Endothelial cell of hepatic sinusoid (primary cell): ENCODE data around the gene SLX9.

Source experiments
- in situ Hi-C: cut with HindIII; loops from 2 replicates; pipeline ENCODE4 v1.10.0; 2017; ENCODE audit warnings: low sequenced_read_pairs

The SLX9 gene

DNA sequence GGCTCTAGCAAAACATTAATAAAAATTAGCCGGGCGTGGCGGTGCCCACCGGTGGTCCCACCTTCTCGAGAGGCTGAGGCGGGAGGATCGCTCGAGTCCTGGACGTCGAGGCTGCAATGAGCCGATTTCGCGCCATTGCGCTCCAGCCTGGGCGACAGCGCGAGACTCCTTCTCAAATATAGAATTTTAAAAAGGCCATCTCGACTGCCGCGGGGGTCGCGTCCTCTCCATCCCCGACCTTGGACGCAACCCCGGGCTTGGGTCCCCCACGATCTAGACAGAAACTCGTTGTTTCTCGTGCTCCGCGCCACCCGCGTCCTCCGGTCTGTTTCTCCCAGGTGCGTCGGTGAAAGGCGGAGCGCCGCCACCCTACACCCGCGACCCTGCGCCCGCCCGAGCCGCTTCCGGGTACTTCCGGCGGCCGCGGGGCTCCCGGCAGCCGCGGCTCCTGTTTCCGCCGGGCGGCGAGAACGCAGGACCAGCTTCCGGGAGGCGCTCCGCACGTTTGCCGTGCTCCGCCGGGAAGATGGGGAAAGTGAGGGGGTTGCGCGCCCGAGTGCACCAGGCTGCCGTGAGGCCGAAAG, at the start of gene SLX9:
Gene SLX9 (plus strand): TSS at position 498 of the 584 bp plus-strand sequence. CDS start 29 bp downstream, at position 527.
- in situ Hi-C loops = loop anchor here (10.0 kb wide), 2 partner anchors 135 to 155 kb away; partner anchors contain the start of gene UBE2G2

- in situ Hi-C loops = no loop called here
Observed at GRCh38 chr21:44890338-44890931, 49.4 kb upstream of the SLX9 start.

DNA sequence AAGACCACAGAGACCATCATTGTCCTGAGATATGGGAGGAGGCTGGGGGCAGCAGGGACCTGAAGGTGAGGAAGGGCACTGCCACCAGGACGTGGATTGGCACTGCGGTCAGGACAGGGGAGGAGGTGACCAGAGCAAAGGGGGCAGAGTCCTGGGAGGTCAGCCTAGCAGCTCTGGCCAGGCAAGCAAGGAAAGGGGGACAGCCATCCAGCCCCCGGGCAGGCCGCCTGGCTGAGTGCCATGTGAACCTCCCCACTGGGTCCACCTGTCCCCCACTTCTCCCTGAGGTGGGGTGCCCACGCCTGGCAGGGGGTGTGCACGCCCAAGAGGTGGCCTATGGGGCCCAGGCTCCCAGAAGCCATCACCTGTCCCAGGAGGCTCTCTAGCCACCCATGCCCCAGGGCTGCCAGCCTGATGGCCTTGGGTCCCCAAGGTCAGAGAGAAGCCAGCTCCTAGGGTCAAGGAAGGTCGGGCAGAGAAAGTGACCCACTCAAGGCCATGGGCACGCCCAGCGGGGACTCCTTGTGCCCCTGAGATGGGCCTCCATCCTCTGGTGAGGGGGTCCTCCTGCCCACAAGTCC, 48.8 kb upstream of the SLX9 start:
- in situ Hi-C loops = no loop called here

- in situ Hi-C loops = no loop called here
Observed at GRCh38 chr21:44891631-44892031, 48.2 kb upstream of the SLX9 start.

DNA sequence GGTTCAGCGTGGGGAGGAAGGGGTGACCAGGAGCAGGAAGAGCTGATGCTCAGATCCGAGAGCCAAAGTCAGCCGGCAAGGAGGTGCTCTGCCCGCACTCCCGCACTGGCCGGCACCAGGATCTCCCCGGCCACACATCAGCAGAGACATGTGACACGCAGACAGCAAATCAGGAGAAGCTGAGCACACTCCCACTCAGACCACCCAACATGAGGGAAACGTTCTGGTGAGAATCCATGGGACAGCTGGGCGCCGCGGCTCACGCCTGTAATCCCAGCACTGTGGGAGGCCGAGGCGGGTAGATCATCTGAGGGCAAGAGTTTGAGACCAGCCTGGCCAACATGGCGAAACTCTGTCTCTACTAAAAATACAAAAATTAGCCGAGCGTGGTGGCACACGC, 47.7 kb upstream of the SLX9 start:
- in situ Hi-C loops = no loop called here

DNA sequence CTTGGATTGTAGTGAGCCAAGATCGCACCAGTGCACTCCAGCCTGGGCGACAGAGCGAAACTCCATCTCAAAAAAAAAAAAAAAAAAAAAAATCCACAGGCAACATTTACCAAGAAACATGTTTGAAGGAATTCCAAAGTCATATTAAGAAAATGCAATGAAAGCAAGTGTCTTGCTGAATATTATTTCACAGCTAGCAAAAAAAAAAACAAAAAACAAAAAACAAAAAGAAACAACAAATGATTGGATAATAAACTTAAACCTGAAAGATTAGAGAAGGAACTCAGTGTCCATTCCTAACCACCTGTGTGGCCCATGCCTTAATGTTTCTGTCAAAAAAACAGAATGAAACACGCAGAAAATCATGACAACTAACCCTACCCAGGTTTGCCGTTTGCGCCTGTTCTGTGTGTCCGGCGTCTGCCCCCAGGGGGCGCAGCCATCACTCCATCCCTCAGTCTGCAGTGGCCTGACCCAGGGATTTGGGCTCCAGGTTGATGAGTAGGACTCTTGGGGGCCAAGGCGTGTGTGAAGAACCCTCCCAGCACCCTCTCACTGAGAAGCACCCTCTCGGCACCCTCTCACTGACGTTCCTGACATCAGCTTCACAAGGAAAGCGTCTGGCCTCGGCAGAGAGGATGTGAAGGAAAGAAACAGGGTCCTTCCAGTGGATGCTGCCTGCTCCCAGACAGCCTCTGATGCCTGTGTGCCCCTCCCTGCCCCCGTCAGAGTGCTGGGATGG, 47.1 kb upstream of the SLX9 start:
- in situ Hi-C loops = no loop called here

GRCh38 chr21:44893278-44893556, 46.6 kb upstream of the SLX9 start:
- in situ Hi-C loops = no loop called here

- in situ Hi-C loops = no loop called here
Observed at GRCh38 chr21:44893948-44894656, 45.7 kb upstream of the SLX9 start.

DNA sequence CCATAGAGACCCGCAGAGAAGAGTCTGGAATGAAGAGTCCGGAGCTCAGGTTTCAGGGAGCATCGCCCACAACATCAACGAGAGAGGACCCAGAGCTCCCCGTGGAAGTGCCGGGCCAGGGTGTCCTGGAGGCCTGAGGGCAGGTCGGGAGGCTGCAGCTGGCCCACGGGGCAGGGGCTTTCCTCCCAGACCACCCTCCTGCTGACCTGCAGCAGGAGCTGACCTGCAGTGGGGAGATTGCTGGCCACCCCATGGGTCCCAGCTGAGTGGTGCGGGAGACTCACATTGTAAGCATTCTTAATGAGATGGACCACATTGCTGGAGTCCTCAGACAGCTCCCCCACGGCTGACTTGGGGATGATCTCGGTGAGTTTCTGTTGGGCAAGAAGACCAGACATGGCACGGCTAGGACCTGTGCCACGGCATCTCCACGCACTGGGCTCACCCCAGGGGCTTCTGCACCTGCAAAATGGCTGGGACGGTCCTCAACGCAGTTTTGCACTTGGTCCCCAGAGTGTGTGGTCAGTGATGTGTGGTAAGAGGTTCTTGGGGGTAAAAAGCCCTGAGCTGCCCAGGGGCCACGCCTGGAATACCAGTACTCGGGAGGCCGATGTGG, 45.0 kb upstream of the SLX9 start:
- in situ Hi-C loops = no loop called here

DNA sequence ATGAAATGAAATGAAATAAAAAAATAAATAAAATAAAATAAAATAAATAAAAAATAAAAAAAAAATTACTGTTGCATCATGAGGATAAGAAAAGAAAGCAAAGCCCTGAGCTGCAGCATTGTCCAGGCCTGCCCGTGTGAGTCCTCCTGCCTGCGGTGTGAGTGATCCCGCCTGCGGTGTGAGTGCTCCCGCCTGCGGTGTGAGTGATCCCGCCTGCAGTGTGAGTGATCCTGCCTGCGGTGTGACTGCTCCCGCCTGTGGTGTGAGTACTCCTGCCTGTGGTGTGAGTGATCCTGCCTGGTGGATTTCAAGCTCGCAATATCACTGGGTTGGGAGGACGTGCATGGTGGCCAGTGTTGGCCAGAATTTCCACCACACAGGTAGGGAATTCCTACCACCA, 44.0 kb upstream of the SLX9 start:
- in situ Hi-C loops = no loop called here

DNA sequence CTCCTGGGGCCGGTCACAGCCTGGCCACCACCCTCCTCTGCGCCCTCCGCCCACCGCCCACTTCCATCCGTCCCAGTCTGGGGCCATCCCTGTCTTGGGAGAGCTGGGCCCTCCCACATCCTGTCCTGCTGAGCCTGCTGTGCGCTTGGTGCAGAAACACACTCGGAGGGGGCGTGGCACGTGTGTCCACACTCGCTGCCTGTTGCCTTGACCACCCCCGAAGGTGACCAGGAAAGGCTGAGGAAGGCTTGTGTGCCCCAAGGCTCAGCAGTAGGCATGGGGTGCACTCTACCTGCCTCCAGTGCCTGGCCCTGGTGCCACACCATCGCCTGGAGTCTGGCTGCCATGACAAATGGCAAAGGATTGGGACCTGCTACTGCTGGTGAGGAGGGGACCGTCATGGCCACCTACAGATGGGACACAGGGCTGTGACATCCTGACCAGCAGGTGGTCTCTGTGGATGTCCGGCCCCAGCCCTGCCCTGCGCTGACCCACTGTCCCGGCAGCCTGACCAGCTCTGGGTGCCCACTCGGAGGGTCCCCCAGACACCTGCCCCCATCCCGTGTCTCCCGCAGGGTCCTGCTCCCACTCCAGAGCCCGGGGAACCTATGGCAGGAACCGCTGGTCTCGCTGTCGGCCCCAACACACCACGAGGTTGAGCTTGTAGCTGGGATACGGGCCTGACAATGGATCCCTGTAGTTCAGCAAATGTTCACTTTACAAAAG, 43.1 kb upstream of the SLX9 start:
- in situ Hi-C loops = no loop called here

DNA sequence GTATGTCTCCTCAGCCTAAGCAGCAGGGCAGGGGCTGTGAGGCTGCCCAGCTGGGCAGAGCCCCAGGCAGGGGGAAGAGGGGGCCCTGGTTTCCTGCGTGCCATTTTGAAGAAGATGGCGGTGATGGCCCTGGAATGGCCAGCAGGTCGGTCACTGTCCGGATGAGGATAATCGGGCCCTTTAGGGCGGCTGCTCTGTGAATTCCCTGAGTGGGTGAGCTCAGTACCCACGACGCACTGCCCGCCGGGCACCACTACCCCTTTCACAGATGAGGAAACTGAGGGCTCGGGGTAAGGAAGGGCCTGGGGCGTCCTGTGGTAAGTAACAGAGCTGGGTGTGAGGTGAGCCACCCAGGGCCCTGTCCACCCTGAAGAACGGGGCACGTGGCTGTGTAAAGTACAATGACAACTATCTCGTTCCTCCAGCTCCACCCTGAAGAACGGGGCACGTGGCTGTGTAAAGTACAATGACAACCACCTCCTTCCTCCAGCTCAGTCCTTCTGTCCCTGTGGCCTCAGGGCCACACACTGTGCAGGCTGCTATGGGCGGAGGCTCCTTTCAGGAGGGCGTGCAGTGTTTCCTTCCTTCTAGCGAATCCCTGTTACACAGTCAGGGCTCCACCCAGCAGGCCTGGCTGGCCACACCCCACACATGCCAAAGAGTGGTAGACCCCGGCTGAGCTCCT, 42.4 kb upstream of the SLX9 start:
- in situ Hi-C loops = no loop called here

DNA sequence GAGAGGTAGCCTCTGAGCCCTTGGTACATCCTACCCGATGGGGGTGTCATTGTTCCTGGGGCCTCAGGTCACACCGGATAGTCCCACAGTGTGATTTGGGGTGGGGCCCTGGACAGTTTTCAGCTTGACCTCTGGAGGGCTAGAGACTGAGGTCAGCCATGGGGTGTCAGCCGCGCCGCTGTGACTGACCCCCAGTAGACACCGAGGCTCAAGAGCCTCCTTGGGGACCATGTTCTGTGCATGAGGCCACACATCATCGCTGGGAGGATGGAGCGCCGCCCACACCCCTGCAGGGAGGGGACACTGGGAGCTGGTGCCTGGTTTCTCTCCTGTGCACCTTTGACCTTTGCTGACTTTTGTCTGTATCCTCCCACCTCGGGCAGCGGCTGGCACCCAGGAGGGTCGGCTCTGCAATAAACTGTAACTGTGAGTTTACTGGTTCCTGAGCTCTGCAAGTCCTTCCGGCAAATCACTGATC, 41.8 kb upstream of the SLX9 start:
- in situ Hi-C loops = no loop called here

GRCh38 chr21:44898851-44899767, 40.7 kb upstream of the SLX9 start:
- in situ Hi-C loops = no loop called here

DNA sequence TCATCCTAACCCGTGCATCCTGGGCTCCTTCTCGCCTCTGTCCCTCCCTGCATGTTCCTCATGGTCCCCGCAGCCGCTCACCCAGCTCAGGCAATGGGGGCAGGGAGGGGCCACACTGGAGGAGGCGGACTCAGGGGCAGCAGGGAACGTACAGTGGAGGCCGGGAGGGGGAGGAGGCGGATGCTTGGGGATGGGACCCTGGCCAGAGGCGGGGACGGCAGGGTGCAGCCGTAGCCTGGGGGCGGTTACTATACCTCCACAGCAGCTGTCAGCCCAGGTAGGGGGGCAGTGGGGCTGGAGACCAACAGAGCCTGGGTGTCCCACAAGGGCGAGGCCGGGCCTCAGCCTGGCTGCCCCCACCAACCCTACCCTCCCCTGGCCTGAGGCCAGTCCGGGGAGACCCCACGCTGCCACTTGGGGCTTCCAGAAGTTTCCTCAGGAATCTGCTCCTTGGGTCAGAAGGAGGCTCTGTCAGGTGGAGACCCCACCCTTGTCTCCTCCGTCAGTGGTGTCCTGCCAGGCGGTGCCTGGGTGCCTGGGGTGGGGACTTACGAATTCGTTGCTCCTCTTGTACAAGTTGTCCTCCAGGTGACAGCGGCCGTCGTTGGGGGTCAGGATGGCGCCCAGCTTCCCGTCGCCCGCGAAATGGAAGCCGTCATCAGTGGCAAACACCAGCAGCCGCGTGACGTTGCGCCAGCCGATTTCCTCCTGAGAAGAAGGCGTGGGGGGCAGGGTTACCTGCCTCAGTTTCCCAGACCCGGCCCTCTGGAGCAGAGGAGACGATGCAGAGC, 39.9 kb upstream of the SLX9 start:
- in situ Hi-C loops = no loop called here

- in situ Hi-C loops = no loop called here
Observed at GRCh38 chr21:44900559-44901251, 39.1 kb upstream of the SLX9 start.

- in situ Hi-C loops = no loop called here
Observed at GRCh38 chr21:44901391-44902074, 38.3 kb upstream of the SLX9 start.
